ENCODE results near the gene STON2. TPM values are rescaled to one million over a fixed set of nuclear protein-coding genes. Genes with fewer than 3 reads are reported as not detected.

Gene STON2
- total and polyA plus RNA-seq, 2 of the 8 experiments (the other 6 are each of a cell fraction or from before 2014, with no cell fraction given) = 8.9 to 50.0 TPM

DNA sequence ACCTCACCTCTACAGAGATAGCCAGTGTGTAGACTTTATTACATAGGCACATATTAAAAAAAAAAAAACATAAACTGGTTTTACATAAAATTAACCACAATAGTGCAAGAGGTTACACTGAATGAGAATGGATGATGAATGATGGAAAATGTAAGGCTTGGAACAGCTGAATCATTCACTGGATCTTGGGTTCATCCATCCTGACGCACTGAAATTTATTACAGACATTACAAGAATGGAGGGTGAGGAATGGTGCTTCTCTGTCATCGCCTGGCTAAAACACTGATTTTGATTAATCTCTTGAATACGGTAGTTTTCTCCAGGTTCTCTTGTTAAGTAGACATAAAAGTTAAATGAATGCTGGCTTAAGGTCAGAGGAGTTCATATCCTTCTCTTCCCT lies 139.4 kb downstream of the STON2 start:
- Histone ChIP-seq H4K91ac (replicated peaks; ENCODE audit: insufficient read length, low read length) (no peak overlapping the region), H3K18ac (ENCODE audit: extremely low read depth, low read length) (no peak overlapping the region), H3K14ac (ENCODE audit: insufficient read length) (no peak overlapping the region), H2BK12ac (ENCODE audit: low read depth, low read length) (no peak overlapping the region), H3K4ac (replicated peaks; ENCODE audit: insufficient read length, low read depth, low read length) (no peak overlapping the region), H3K79me1 (ENCODE audit: low read depth, low read length) (no peaks in the 10 kb centered on the region), H4K8ac (ENCODE audit: extremely low read depth, insufficient read depth, low read length) (no peak overlapping the region), H2BK15ac (ENCODE audit: low read length) (no peak overlapping the region), H3K23ac (ENCODE audit: insufficient read length) (no peak overlapping the region), H4K20me1 (replicated peaks in 1 of 2; ENCODE audit: control insufficient read depth in 1 of 2, insufficient read depth in 2 of 2, low read length in 2 of 2) (no peaks in the 10 kb centered on the region), H3K4me2 (ENCODE audit: insufficient read depth in 1 of 2, low read depth in 2 of 2, low read length in 2 of 2) (no peak overlapping the region), H3K79me2 (ENCODE audit: control insufficient read depth in 1 of 2, insufficient read depth in 2 of 2, low read length in 2 of 2) (no peaks in the 10 kb centered on the region), H3K9ac (replicated peaks in 1 of 4; ENCODE audit: extremely low read depth in 1 of 4, low read depth in 3 of 4, low read length in 3 of 4) (no peak overlapping the region), H3K9me3 (ENCODE audit: insufficient read depth in 2 of 2, low read depth in 1 of 2, low read length in 1 of 2) (no peaks in the 10 kb centered on the region), H2BK20ac (ENCODE audit: low read length) (no peak overlapping the region), H3K23me2 (ENCODE audit: low read depth, low read length) (no peaks in the 10 kb centered on the region), H3K27me3 (replicated peaks in 1 of 4; ENCODE audit: control insufficient read depth in 3 of 4, extremely low read depth in 1 of 4, insufficient read depth in 3 of 4, low read length in 3 of 4) (no peaks in the 10 kb centered on the region), H3K4me3 (ENCODE audit: extremely low read depth in 1 of 4, insufficient read depth in 2 of 4, low read depth in 3 of 4, low read length in 4 of 4) (no peak overlapping the region), H3K4me1 (replicated peaks in 1 of 4; ENCODE audit: control insufficient read depth in 3 of 4, insufficient read depth in 4 of 4, low read length in 3 of 4) (peaks cover 0 to 10% (median 2%) of the 10 kb centered on the region in 4 experiments; a peak in 2 of 7 replicates), H3K36me3 (ENCODE audit: control insufficient read depth in 2 of 4, insufficient read depth in 4 of 4, low read length in 3 of 4) (peaks cover 0 to 8% (median 0%) of the 10 kb centered on the region in 4 experiments; a peak in 2 of 8 replicates), H4K5ac (ENCODE audit: insufficient read length, low read depth, low read length) (no peak overlapping the region), H2AK5ac (ENCODE audit: low read depth, low read length) (no peak overlapping the region), H2BK120ac (replicated peaks; ENCODE audit: low read depth, low read length) (no peak overlapping the region), H2BK5ac (ENCODE audit: low read depth, low read length) (no peak overlapping the region), H2AFZ (ENCODE audit: low read length) (no peak overlapping the region), H3K56ac (replicated peaks; ENCODE audit: insufficient read length, low read depth, low read length) (no peak overlapping the region), H3K27ac (ENCODE audit: low read depth, low read length) (no peak overlapping the region)
- CTCF ChIA-PET (ENCODE audit: partially characterized antibody) = interaction anchor here (3.5 to 20.7 kb wide), 2 partner anchors 9 to 194 kb away, joined by 20 to 426 read pairs; no protein-coding TSS in a partner anchor
- POLR2A ChIA-PET (ENCODE audit: partially characterized antibody) = no interaction called here
- FAIRE-seq (no peak), DNase-seq (ENCODE audit: low read depth in 1 of 2, low spot score in 2 of 2) (no peak)
- 88% methylated on average over 3 of the region's 3 CpGs; no CpG with 5 or more reads in 1 of the 2 experiments for WGBS, 2 experiments (ENCODE audit: extremely low coverage in 1 of 2, insufficient coverage in 1 of 2, insufficient read length in 1 of 2, insufficient replicate concordance in 2 of 2, low coverage in 1 of 2, low lambda C conversion rate in 2 of 2, missing lambda C conversion rate in 1 of 2)
- TF ChIP-seq RBBP5 (IDR thresholded peaks at IDR 0.05; ENCODE audit: borderline replicate concordance, low read depth, low read length) (no peak), POLR2A (IDR thresholded peaks at IDR 0.05; ENCODE audit: control extremely low read depth in 1 of 2, low read depth in 2 of 2, low read length in 2 of 2) (no peak), EP300 (IDR thresholded peaks at IDR 0.05; ENCODE audit: borderline replicate concordance in 1 of 2, low read depth in 2 of 2, low read length in 2 of 2) (no peak), MAFK (IDR thresholded peaks at IDR 0.05; ENCODE audit: low read depth, low read length) (no peak), SRF (IDR thresholded peaks at IDR 0.05; ENCODE audit: low read depth, low read length) (no peak), RXRA (IDR thresholded peaks at IDR 0.05; ENCODE audit: insufficient read depth, low read depth, low read length) (no peak), SAP30 (IDR thresholded peaks at IDR 0.05; ENCODE audit: insufficient read depth, insufficient replicate concordance, low read length) (no peak), ASH2L (IDR thresholded peaks at IDR 0.05; ENCODE audit: low read length) (no peak), ZNF274 (IDR thresholded peaks at IDR 0.05; ENCODE audit: borderline replicate concordance, extremely low read depth, low read length) (no peak), TBP (IDR thresholded peaks at IDR 0.05; ENCODE audit: low read depth, low read length) (no peak)

Measured in H1 (cell line).